Glomerular visceral epithelial cell (primary cell): ENCODE data around the gene HFE.
"Not testable (repeated sequence)": the region's sequence is repeated elsewhere in the genome, so short reads cannot be mapped to it uniquely, and the experiment has no call there.

ENCODE experiments used
- DNase-seq: peaks from one replicate; pipeline ENCODE4 v3.0.0-alpha.2; 2016; ENCODE audit errors: extremely low spot score

HFE gene

GRCh38 chr6:26087284-26088115, at the start of gene HFE:
Gene HFE (plus strand): TSS chr6:26087429. CDS start chr6:26087441, 12 bp downstream.
- peak; percentile 47 for DNase-seq

- no peak for DNase-seq
Observed at GRCh38 chr6:26041946-26042345, 45.3 kb upstream of the HFE start.

- DNase-seq, result peak; percentile 61
Observed at GRCh38 chr6:26043384-26044139, 43.7 kb upstream of the HFE start.

GRCh38 chr6:26044140-26045064, 42.8 kb upstream of the HFE start:
- DNase-seq, result no peak

- DNase-seq, result peak; percentile 76
Observed at GRCh38 chr6:26045065-26045927, 41.9 kb upstream of the HFE start.

- DNase-seq, result no peak
Observed at GRCh38 chr6:26045928-26046368, 41.3 kb upstream of the HFE start.

GRCh38 chr6:26047329-26047728, 39.9 kb upstream of the HFE start:
- DNase-seq, result not testable (repeated sequence)

GRCh38 chr6:26048590-26048989, 38.6 kb upstream of the HFE start:
- no peak for DNase-seq

GRCh38 chr6:26051665-26052310, 35.4 kb upstream of the HFE start:
- no peak for DNase-seq

- not testable (repeated sequence) for DNase-seq
Observed at GRCh38 chr6:26052762-26053250, 34.4 kb upstream of the HFE start.

- no peak for DNase-seq
Observed at GRCh38 chr6:26053992-26054780, 33.0 kb upstream of the HFE start.

GRCh38 chr6:26054781-26055718, 32.2 kb upstream of the HFE start:
- peak; percentile 96 for DNase-seq

GRCh38 chr6:26055719-26056582, 31.3 kb upstream of the HFE start:
- DNase-seq, result peak; percentile 91

- no peak for DNase-seq
Observed at GRCh38 chr6:26056583-26057350, 30.5 kb upstream of the HFE start.

- no peak for DNase-seq
Observed at GRCh38 chr6:26057899-26058298, 29.3 kb upstream of the HFE start.

GRCh38 chr6:26058477-26059033, 28.7 kb upstream of the HFE start:
- not testable (repeated sequence) for DNase-seq
